BJ (cell line): ENCODE measurements around the gene FAM217A. TPM values are rescaled to one million over a fixed set of nuclear protein-coding genes. Genes with fewer than 3 reads are reported as not detected.

Experiments
- CTCF ChIA-PET: fragments of 350-600 bp; formaldehyde crosslinking; extraction: SDS; loops from one replicate; lab custom pipeline; 2021; ENCODE audit warnings: antibody characterized with exemption, inconsistent platforms; lab: Yijun Ruan, JAX
- POLR2A ChIA-PET: fragments of 300-600 bp; sonication (Branson Sonifier 250); formaldehyde crosslinking; extraction: SDS; loops from one replicate; lab custom pipeline; 2021; ENCODE audit warnings: antibody characterized with exemption; lab: Charles Lee
- DNase-seq: peaks from one replicate; pipeline ENCODE4 v3.0.0-alpha.2; 2011; ENCODE audit warnings: low read depth
- H3K27me3 ChIP-seq: 2 replicates; pipeline ENCODE4 v1.6.0; 2011; ENCODE audit warnings: low read length; ENCODE audit not compliant: control insufficient read depth, insufficient read depth
- H3K36me3 ChIP-seq: 2 replicates; pipeline ENCODE4 v1.5.1; 2011; ENCODE audit warnings: low read length; ENCODE audit not compliant: control insufficient read depth, insufficient read depth
- H3K4me3 ChIP-seq: 2 replicates; pipeline ENCODE4 v1.5.1; 2011; ENCODE audit warnings: low read depth, mild to moderate bottlenecking, control low read depth, low read length
- CTCF ChIP-seq: IDR thresholded peaks from 2 replicates; pipeline ENCODE4 v1.5.1; 2011; ENCODE audit warnings: low read depth, mild to moderate bottlenecking, control low read depth, inconsistent platforms, low read length, moderate library complexity; ENCODE audit not compliant: insufficient read depth
- polyA plus RNA-seq: library from polyadenylated mRNA; depleted of rRNA; stranded (reverse); fragments of >200 nt; gene quantifications from 2 replicates; pipeline ENCODE4 v1.2.3, GENCODE V29; 2011

The FAM217A gene
- polyA plus RNA-seq, 1 experiment = not detected

GRCh38 chr6:4055420-4056041 is 23.4 kb downstream of the FAM217A start:
- Histone ChIP-seq H3K4me3 (no peak overlapping the region), H3K27me3 (no peaks in the 10 kb centered on the region), H3K36me3 (0 out of 2 replicates have a peak, but pooled peaks cover 4% of the 10 kb centered on the region)
- peak; percentile 44 for DNase-seq
- CTCF ChIA-PET = interaction anchor here (0.7 to 7.1 kb wide), 12 partner anchors 10 to 158 kb away, joined by 3 to 46 read pairs (median 4); a partner anchor contains a TSS
- TF ChIP-seq CTCF = peak; percentile 51
- POLR2A ChIA-PET = no interaction called here

DNA sequence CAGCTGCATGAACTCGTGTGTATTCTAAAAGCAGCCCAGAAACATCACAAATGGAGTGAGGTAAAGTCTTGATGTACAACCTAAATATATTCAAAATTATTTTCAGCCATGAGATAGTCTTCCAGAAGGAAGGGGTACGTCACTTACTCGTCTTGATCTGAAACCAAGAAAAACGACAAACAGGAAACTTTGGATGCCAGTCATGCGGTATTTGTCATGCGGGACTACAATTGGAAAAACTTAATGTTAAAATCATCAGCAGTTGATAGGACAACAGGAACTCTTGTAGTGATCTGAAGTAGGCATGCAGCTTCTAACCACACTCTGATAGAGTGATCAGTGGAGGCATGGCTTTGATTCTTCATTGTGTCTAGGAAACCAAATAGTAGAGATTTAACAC is 29.7 kb downstream of the FAM217A start:
- no peaks in the 10 kb centered on the region for H3K27me3 ChIP-seq
- TF ChIP-seq CTCF = no peak
- no peak overlapping the region for H3K4me3 ChIP-seq
- ChIA-PET POLR2A (interaction anchor here (0.6 kb wide), 2 partner anchors 72 to 717 kb away, joined by 3 to 6 read pairs; no protein-coding TSS in a partner anchor), CTCF (no interaction called here)
- no peak for DNase-seq
- H3K36me3 ChIP-seq = peaks cover 9% of the 10 kb centered on the region

DNA sequence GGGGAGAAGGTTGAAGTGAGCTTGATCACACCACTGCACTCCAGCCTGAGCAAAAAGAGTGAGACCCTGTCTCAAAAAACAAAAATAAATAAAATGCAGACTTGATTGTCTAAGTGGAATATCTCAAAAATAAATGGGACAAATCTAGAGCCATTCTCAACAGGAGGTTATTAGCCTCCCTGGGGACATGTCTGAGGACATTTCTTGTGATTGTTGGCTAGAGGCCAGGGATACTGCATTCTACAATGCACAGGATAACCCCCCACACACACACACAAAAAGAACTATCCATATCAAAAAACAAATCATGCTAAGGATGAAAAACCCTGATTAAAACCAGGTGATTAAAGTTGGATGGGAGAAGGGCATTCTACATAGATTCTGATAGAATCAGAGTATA is 37.5 kb downstream of the FAM217A start:
- H3K36me3 ChIP-seq = peaks cover 15% of the 10 kb centered on the region
- no peaks in the 10 kb centered on the region for H3K27me3 ChIP-seq
- DNase-seq = no peak
- CTCF ChIA-PET = interaction anchor here (1.6 kb wide), 1 partner anchor 24 kb away, joined by 4 read pairs; no protein-coding TSS in a partner anchor
- no peak for TF ChIP-seq CTCF
- H3K4me3 ChIP-seq = no peak overlapping the region
- POLR2A ChIA-PET = no interaction called here

DNA sequence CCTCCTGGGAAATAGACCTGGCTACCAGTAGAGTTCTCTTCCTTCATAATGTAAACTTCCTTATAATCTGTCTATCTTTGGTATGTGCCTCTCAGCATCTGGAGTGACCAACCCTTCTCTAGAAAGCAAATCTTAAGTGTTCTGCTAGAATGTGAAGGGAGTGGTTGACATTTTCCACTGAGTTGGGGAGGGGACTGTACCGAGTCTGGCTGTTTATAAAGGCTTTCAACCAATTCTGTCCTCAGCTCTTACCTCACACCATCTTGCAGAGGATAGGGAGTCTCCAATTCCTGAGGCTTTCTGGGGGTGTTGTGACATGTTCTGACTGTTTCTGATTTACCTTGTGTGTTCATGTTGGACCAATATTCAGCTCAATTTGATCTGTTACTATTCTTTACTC is 39.6 kb downstream of the FAM217A start:
- no peak for DNase-seq
- ChIA-PET CTCF (interaction anchor here (1.3 kb wide), 1 partner anchor 16 kb away, joined by 5 read pairs; no protein-coding TSS in a partner anchor), POLR2A (no interaction called here)
- no peak for TF ChIP-seq CTCF
- Histone ChIP-seq H3K27me3 (no peaks in the 10 kb centered on the region), H3K36me3 (peaks cover 14% of the 10 kb centered on the region), H3K4me3 (no peak overlapping the region)

- TF ChIP-seq CTCF = no peak
- POLR2A ChIA-PET = no interaction called here
- no peak overlapping the region for H3K4me3 ChIP-seq
- no peak for DNase-seq
- peaks cover 4% of the 10 kb centered on the region for H3K36me3 ChIP-seq
- CTCF ChIA-PET = no interaction called here
- no peaks in the 10 kb centered on the region for H3K27me3 ChIP-seq
Measured at GRCh38 chr6:4036581-4036980, 42.4 kb downstream of the FAM217A start.
